Left lobe of liver (tissue), 2 donors: ENCODE results near the gene TUBA3E. TPM values are rescaled to one million over a fixed set of nuclear protein-coding genes. Genes with fewer than 3 reads are reported as not detected.
"Not testable (repeated sequence)": the region's sequence is repeated elsewhere in the genome, so short reads cannot be mapped to it uniquely, and the experiment has no call there.

Experiments used
- ATAC-seq: fragments of 200-7000 bp; cut with Tn5 transposase; one replicate; pipeline ENCODE4 v1.9.1; 2020; ENCODE audit warnings: mild to moderate bottlenecking, moderate library complexity
- DNase-seq: peaks from one replicate; pipeline ENCODE4 v3.0.0-alpha.2; 2020; ENCODE audit warnings: low spot score
- total RNA-seq: library from RNA; stranded (reverse); gene quantifications from one replicate; pipeline ENCODE4 v1.2.1, GENCODE V29; 2021
- donor health status: DM: no; HTN: no; CAD: no; lungs with moderate emphysema.
- donor health status: DM: no; HTN: yes; CAD: no.

TUBA3E gene
- total RNA-seq, 1 donor from 2014 or later: not detected

GRCh38 chr2:130150181-130151144 is 47.8 kb downstream of the TUBA3E start:
- DNase-seq (no peak), ATAC-seq (no peak)

DNA sequence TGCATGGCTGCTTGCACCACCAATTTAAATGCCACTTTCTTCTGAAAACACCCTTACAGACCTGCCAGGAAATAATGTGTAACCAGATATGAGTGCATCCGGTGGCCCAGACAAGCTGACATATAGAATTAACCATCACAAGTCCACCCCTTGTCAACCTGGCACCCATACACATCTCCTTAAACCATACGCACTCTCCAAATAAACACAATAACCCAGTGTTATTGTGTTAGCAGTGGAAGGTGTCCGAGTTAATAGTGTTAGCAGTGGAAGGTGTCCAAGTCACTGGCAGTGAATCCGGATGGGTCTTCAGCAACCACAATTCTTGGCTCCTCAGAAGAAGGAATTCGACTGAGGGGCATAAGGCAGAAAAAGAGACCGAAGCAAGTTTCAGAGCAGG is 49.7 kb downstream of the TUBA3E start:
- DNase-seq, ATAC-seq: not testable (repeated sequence)

GRCh38 chr2:130145006-130145414 is 53.2 kb downstream of the TUBA3E start, which contains the start of gene CCDC74B:
Gene CCDC74B, minus strand, starts transcription at chr2:130145112. Its CDS starts 116 bp downstream, at chr2:130144996.
- DNase-seq (peak; percentile 46), ATAC-seq (peak; percentile 84)

DNA sequence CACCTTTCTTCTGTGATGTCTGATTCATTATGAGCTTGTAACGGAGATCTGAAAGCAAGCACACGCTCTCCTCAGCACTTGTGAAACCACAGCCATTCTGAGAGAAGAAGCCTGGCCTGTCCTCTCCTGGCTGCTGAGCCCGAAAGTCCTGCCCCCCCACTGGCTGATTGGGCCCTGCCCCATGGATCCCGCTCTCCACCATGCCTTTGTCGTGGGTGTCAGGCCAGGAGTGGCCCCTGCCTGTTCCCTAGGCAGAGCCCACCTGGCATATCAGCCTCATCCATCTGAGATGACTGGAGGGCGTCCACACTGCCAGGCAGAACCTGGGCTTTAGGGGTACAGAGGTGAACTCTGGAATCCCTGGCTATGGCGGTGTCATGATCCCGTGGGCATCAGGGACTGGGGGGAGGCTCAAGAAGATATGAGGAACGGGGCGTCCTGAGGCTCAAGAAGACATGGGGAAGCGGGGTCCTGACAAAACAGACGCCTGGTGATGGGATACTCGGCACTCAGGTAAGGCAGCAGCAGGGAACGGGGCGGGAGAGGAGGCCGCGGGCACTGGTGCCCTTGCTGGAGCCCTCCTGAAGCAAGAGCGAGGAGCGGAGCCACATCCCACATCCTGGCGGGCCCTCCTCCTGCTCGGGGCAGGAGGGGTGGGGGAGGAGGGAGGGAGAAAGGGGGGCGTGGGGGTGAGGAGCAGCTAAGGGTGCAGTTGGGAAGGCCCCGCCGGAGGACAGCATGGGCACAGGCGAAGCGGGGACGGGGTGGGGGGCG is 54.8 kb downstream of the TUBA3E start:
- peak; percentile 30 for DNase-seq
- not testable (repeated sequence) for ATAC-seq

- not testable (repeated sequence) for ATAC-seq
- peak; percentile 26 for DNase-seq
Measured at GRCh38 chr2:130142396-130143265, 55.6 kb downstream of the TUBA3E start.

Other genes with a start within 250 kb of the TUBA3E start
- gene RAB6C, start 218.8 kb downstream of the TUBA3E start, total RNA-seq: not detected
- gene POTEF, start 69.2 kb downstream of the TUBA3E start, total RNA-seq: not detected
- not detected for gene CCDC74B, start 53.3 kb downstream of the TUBA3E start, total RNA-seq
- gene SMPD4, start 16.8 kb downstream of the TUBA3E start, total RNA-seq: 27.8 TPM
- gene MZT2B, start 16.2 kb downstream of the TUBA3E start, total RNA-seq: 138 TPM
- 69.5 TPM for gene IMP4, start 144.5 kb upstream of the TUBA3E start, total RNA-seq
- gene PTPN18, start 157.6 kb upstream of the TUBA3E start, total RNA-seq: 45.6 TPM